H1 (cell line): ENCODE measurements around the gene RBM10.

Source experiments
- CTCF ChIP-seq, 3 experiments: IDR thresholded peaks; 1 replicate in 2 of 3; 2 replicates in 1 of 3; pipeline versions ENCODE4 v1.5.1 to v1.6.1; 2011; ENCODE audit warnings: low read length in 3 of 3, mild to moderate bottlenecking in 3 of 3, inconsistent platforms in 2 of 3, low read depth in 1 of 3, moderate library complexity in 1 of 3; ENCODE audit not compliant: insufficient read depth in 1 of 3; ENCODE audit errors: control extremely low read depth in 1 of 3
- JUN ChIP-seq: IDR thresholded peaks from 2 replicates; pipeline ENCODE4 v1.6.1; 2011; ENCODE audit warnings: low read depth, mild to moderate bottlenecking, improper control_type of control experiment, low read length
- POLR2A ChIP-seq, 2 experiments: IDR thresholded peaks; 1 replicate in 1 of 2; 2 replicates in 1 of 2; pipeline ENCODE4 v1.6.1; 2011; ENCODE audit warnings: low read depth in 2 of 2, low read length in 2 of 2, mild to moderate bottlenecking in 2 of 2; ENCODE audit errors: control extremely low read depth in 1 of 2
- RFX5 ChIP-seq: IDR thresholded peaks from 2 replicates; pipeline ENCODE4 v1.6.1; 2011; ENCODE audit warnings: low read depth, low read length, improper control_type of control experiment, borderline replicate concordance
- TAF1 ChIP-seq: IDR thresholded peaks from 2 replicates; pipeline ENCODE4 v1.6.1; 2011; ENCODE audit warnings: mild to moderate bottlenecking, low read depth, low read length

GRCh38 chrX:47232803-47233332 lies 87.8 kb downstream of the RBM10 start, which contains the start of gene USP11:
- TF ChIP-seq JUN (no peak), CTCF (IDR thresholded peaks at IDR 0.05; ENCODE audit: control extremely low read depth in 1 of 3, insufficient read depth in 1 of 3, low read depth in 1 of 3, low read length in 3 of 3) (no peak), POLR2A (IDR thresholded peaks at IDR 0.05; ENCODE audit: control extremely low read depth in 1 of 2, low read depth in 2 of 2, low read length in 2 of 2) (peak; percentile 48 to 72; a peak in 2 of 3 replicates), RFX5 (no peak), TAF1 (peak; percentile 85)
